ENCODE data around the gene LCE3E.

DNA sequence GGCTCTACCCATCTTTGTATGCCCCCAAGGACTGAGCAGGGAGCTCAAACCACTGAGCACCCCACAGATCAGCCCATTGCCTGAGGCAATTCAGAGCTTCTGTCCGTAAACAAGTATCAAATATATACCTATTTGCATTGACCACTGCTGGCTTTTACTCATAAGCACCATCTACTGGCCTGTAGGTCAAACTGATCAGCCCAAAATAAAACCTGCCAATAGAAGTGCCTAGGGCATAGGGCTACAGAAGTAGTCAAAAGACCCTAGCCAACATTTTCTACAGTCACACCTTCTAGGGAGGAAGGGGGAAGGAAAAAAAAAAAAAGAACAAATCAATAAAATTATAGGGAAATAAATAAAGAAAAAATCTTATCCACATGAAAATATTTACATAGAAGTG, 19.0 kb upstream of the LCE3E start:
- TF ChIP-seq, protein P1, sequence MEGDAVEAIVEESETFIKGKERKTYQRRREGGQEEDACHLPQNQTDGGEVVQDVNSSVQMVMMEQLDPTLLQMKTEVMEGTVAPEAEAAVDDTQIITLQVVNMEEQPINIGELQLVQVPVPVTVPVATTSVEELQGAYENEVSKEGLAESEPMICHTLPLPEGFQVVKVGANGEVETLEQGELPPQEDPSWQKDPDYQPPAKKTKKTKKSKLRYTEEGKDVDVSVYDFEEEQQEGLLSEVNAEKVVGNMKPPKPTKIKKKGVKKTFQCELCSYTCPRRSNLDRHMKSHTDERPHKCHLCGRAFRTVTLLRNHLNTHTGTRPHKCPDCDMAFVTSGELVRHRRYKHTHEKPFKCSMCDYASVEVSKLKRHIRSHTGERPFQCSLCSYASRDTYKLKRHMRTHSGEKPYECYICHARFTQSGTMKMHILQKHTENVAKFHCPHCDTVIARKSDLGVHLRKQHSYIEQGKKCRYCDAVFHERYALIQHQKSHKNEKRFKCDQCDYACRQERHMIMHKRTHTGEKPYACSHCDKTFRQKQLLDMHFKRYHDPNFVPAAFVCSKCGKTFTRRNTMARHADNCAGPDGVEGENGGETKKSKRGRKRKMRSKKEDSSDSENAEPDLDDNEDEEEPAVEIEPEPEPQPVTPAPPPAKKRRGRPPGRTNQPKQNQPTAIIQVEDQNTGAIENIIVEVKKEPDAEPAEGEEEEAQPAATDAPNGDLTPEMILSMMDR (IDR thresholded peaks at IDR 0.05) = no peak
- TF ChIP-seq POLR2A (IDR thresholded peaks at IDR 0.05) = no peak

All from adrenal gland (tissue), 5 donors.